Uterus (tissue), 2 donors: ENCODE results near the gene PPP2R5B.

ENCODE experiments used
- CTCF ChIP-seq, 4 experiments: fragments of 200-600 bp in 2 of 4; fragments of 450-650 bp in 2 of 4; sonication (generic) in 2 of 4; IDR thresholded peaks; one replicate each; pipeline ENCODE4 v1.5.1; 2016 to 2019; ENCODE audit warnings: antibody characterized with exemption in 4 of 4, mild to moderate bottlenecking in 2 of 4, moderate library complexity in 1 of 4
- POLR2A ChIP-seq, 2 donors: fragments of 450-650 bp; IDR thresholded peaks; one replicate each; pipeline ENCODE4 v1.6.1; 2016; ENCODE audit warnings: antibody characterized with exemption in 2 of 2, mild to moderate bottlenecking in 1 of 2, moderate library complexity in 1 of 2

- TF ChIP-seq CTCF (IDR thresholded peaks at IDR 0.05): no peak
- TF ChIP-seq POLR2A (IDR thresholded peaks at IDR 0.05): no peak
Observed at GRCh38 chr11:64893194-64894069, 31.1 kb upstream of the PPP2R5B start.
